Measurements from ENCODE around the gene SCN3A.

SCN3A gene

GRCh38 chr2:165239856-165240515 is 36.1 kb upstream of the SCN3A start:
- no peak for DNase-seq (ENCODE audit: low read depth)
- no peak for TF ChIP-seq CTCF (IDR thresholded peaks at IDR 0.05; ENCODE audit: insufficient read depth, low read depth, low read length, missing control alignments)
- H3K4me3 ChIP-seq (ENCODE audit: low read depth, low read length) = no peak overlapping the region

DNA sequence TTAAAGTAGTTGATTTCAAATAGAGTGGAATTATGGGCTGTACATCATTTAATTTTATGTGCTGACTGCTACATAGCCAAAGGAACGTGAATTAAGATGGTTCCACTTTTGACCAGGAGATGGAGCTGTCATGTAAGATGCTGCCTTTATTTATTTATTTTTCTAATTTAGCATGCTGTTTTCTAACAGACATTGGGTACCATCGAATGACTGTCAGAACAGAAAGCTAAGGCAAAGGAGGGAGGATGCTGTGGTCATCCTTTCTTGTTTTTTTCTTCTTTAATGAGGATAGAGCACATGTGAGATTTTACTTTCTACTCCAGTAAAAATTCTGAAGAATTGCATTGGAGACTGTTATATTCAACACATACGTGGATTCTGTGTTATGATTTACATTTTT is 35.4 kb upstream of the SCN3A start, which contains the start of gene SCN2A:
Gene SCN2A, plus strand, starts transcription at position 185 of the 400 bp plus-strand sequence. CDS start 56,410 bp downstream, outside the sequence.
- peak; percentile 50 for TF ChIP-seq CTCF (IDR thresholded peaks at IDR 0.05; ENCODE audit: insufficient read depth, low read depth, low read length, missing control alignments)
- H3K4me3 ChIP-seq (ENCODE audit: low read depth, low read length) = no peak within 1 kb of the TSS
- peak; percentile 65 for DNase-seq (ENCODE audit: low read depth)

DNA sequence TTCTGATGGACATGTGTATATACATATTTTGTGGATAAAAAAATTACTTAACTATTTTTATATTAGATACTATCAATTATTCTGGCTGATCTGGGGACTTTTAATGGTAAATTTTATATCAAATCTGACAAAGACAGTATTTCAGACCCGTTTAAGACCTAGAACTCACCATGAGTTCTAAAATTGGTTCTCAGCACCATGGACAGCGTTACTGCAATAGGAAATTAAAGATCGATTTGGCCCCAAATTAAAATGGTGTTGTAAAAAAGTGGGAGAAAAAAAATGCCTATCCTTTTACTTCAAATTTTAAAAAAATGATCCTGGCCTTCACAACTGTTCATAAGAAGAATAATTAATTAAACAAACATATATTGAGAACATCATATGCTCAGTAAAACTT is 34.4 kb upstream of the SCN3A start:
- TF ChIP-seq CTCF (IDR thresholded peaks at IDR 0.05; ENCODE audit: insufficient read depth, low read depth, low read length, missing control alignments) = no peak
- peak; percentile 5 for DNase-seq (ENCODE audit: low read depth)

GRCh38 chr2:165237056-165237455 is 33.2 kb upstream of the SCN3A start:
- no peak for TF ChIP-seq CTCF (IDR thresholded peaks at IDR 0.05; ENCODE audit: insufficient read depth, low read depth, low read length, missing control alignments)

More for the DNA sequence above, 34.4 kb upstream of the SCN3A start:
- no peak overlapping the region for H3K4me3 ChIP-seq (ENCODE audit: low read depth, low read length)

DNA sequence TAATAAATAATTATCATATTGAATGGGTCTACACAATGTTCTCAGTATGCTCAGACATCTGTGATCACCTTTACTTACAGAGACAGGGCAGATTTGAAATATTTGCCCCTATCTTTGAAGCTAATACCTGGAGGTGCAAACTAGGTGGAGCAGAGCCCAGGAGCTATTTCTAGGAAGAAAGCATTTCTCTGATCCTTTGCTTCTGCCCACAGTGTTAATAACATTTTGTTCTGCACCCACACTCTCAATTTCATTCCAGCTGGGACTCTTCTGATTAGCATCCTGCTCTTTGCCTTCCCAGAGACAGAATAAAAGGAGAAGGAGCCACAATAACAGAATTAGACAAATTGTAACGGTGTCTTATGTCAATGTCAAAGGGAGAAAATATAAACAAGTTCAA is 23.7 kb upstream of the SCN3A start:
- no peak for TF ChIP-seq CTCF (IDR thresholded peaks at IDR 0.05; ENCODE audit: insufficient read depth, low read depth, low read length, missing control alignments)
- H3K4me3 ChIP-seq (ENCODE audit: low read depth, low read length) = no peak overlapping the region
- DNase-seq (ENCODE audit: low read depth) = no peak

More at GRCh38 chr2:165237056-165237455, 33.2 kb upstream of the SCN3A start:
- no peak for DNase-seq (ENCODE audit: low read depth)
- no peak overlapping the region for H3K4me3 ChIP-seq (ENCODE audit: low read depth, low read length)

GRCh38 chr2:165224941-165225340 is 21.1 kb upstream of the SCN3A start:
- no peak for DNase-seq (ENCODE audit: low read depth)
- TF ChIP-seq CTCF (IDR thresholded peaks at IDR 0.05; ENCODE audit: insufficient read depth, low read depth, low read length, missing control alignments) = no peak
- H3K4me3 ChIP-seq (ENCODE audit: low read depth, low read length) = no peak overlapping the region

DNA sequence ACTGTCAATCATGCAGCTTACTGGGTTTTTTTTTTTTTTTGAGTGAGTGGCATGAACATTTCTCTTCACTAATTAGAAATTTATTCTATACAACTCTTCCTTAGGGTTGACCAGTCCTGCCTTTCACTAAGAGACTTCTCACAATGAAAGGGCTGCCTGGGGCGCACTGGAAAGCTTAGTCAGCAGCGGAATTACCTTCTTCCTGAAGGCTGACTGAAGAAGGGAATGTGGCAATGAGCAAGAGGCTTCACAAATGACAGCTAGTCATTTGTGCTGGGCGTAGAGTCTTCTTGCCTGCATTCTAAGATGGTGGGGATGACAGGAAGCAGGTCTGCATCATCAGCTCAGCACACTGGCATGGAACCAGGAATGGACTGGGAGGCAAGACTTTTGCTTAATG is 15.6 kb upstream of the SCN3A start:
- H3K4me3 ChIP-seq (ENCODE audit: low read depth, low read length) = no peak overlapping the region
- TF ChIP-seq CTCF (IDR thresholded peaks at IDR 0.05; ENCODE audit: insufficient read depth, low read depth, low read length, missing control alignments) = no peak
- no peak for DNase-seq (ENCODE audit: low read depth)
